RWPE1 (cell line): ENCODE results near the gene SRRM5.
A peak's percentile ranks its signal among the peaks of the same experiment; 100 is the strongest.
"Not testable (repeated sequence)": the region's sequence is repeated elsewhere in the genome, so short reads cannot be mapped to it uniquely, and the experiment has no call there.

Experiments used
- CTCF ChIA-PET: fragments of 350-600 bp; sonication (Branson Sonifier 250); formaldehyde crosslinking; extraction: SDS; loops from one replicate; lab custom pipeline; 2021; lab: Yijun Ruan, JAX
- POLR2A ChIA-PET: fragments of 400-600 bp; formaldehyde crosslinking; extraction: SDS; loops from one replicate; lab custom pipeline; 2020; ENCODE audit warnings: antibody characterized with exemption; ENCODE audit not compliant: low non-redundant PET; lab: Yijun Ruan, JAX
- DNase-seq: peaks from one replicate; pipeline ENCODE4 v3.0.0; 2012; ENCODE audit warnings: low spot score
- H3K27ac ChIP-seq: fragments of 450-650 bp; 2 replicates; pipeline ENCODE4 v1.5.1; 2017
- TF ChIP-seq, protein P1 (sequence below): fragments of 450-650 bp; conservative IDR thresholded peaks from 2 replicates; pipeline ENCODE4 v1.5.1; 2017; ENCODE audit warnings: low read depth, mild to moderate bottlenecking

Gene SRRM5

DNA sequence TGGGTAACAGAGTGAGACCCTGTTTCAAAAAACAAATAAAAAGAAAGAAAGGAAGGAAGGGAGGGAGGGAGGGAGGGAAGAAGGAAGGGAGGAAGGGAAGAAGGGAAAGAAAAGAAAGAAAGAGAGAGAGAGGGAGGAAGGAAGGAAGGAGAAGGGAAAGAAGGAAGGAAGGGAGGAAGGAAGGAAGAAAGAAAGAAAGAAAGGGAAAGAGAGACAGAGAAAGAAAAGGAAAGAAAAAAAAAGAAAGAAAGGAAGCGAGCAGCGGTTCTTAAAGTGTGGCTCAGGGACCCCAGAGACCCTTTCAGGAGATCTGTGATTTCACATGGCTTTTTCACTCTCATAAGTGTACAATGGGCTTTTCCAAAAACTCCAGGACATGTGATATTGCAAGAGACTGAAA is 37.6 kb downstream of the SRRM5 start:
- TF ChIP-seq, protein P1, sequence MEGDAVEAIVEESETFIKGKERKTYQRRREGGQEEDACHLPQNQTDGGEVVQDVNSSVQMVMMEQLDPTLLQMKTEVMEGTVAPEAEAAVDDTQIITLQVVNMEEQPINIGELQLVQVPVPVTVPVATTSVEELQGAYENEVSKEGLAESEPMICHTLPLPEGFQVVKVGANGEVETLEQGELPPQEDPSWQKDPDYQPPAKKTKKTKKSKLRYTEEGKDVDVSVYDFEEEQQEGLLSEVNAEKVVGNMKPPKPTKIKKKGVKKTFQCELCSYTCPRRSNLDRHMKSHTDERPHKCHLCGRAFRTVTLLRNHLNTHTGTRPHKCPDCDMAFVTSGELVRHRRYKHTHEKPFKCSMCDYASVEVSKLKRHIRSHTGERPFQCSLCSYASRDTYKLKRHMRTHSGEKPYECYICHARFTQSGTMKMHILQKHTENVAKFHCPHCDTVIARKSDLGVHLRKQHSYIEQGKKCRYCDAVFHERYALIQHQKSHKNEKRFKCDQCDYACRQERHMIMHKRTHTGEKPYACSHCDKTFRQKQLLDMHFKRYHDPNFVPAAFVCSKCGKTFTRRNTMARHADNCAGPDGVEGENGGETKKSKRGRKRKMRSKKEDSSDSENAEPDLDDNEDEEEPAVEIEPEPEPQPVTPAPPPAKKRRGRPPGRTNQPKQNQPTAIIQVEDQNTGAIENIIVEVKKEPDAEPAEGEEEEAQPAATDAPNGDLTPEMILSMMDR = no peak
- CTCF ChIA-PET = interaction anchor here (0.6 to 1.3 kb wide), 2 partner anchors 55 to 202 kb away, joined by 3 to 6 read pairs; no protein-coding TSS in a partner anchor
- POLR2A ChIA-PET = no interaction called here

DNA sequence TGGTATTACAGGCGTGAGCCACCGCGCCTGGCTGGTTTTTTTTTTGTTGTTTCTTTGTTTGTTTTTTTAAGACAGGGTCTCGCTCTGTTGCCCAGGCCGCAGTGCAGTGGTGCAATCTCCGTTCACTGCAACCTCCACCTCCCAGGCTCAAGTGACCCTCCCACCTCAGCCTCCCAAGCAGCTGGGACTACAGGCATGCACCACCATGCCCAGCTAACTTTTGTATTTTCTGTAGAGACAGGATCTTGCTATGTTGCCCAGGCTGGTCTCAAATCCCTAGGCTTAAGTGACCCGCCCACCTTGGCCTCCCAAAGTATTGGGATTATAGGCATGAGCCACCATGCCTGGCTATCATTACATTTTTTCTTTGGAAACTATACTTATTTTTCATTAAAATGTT is 38.4 kb downstream of the SRRM5 start:
- CTCF ChIA-PET = interaction anchor here (0.5 kb wide), 1 partner anchor 114 kb away, joined by 4 read pairs; no protein-coding TSS in a partner anchor

More for the DNA sequence above, 37.6 kb downstream of the SRRM5 start:
- no peak for DNase-seq
- no peak overlapping the region for H3K27ac ChIP-seq

DNA sequence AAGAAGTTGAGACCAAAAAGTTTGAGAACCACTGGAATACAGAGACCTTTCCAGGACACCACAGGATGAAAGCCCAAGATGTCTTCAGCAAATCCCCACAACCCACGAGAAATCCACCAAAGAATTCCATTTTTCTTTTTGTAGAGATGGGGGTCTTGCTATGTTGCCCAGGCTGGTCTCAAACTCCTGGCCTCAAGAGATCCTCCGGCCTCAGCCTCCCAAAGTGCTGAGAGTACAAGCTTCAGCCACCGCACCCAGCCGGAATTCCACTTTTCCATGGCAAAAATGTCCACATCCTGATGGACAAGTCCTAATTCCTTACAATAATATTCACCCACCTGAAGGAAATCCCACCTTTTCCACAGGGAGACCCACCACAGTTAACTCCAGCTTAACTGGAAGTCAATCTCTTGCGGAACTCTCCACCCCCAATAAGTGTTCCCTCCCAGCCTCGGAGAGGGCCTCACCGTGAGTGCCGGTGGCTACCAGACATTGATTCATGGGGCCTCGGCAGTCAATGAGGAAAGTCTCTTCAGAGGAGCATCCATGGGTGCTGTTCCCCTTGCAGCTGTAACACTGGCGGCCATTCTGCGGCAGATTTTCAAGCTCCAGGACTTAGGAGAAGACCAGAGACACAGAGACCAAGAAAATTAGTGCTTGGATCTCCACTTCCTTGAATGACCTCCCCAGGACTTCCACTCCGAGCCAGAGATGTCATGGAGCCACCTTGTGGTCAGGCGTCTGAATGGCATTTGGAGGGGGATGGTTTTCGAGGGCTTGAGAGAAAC is 40.1 kb downstream of the SRRM5 start:
- ChIA-PET CTCF (interaction anchor here (0.6 to 1.0 kb wide), 3 partner anchors 10 to 58 kb away, joined by 3 read pairs; no protein-coding TSS in a partner anchor), POLR2A (no interaction called here)
- TF ChIP-seq, protein P1 = peak; percentile 82
- peak overlapping the region; percentile 48 for H3K27ac ChIP-seq
- peak; percentile 63 for DNase-seq

More for the DNA sequence above, 38.4 kb downstream of the SRRM5 start:
- DNase-seq, POLR2A ChIA-PET, H3K27ac ChIP-seq: not testable (repeated sequence)

DNA sequence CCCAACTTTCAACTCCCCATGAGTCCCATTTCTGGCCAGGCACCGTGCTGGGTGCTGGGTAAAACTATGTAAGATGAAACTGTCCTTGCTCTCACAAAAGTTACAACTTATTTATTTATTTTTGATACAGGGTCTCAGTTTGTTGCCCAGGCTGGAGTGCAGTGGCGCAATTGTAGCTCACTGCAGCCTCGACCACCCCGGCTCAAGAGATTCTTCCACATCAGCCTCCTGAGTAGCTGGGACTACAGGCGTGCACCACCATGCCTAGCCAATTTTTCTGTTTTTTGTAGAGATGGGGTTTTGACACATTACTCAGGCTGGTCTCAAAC is 40.6 kb downstream of the SRRM5 start:
- ChIA-PET POLR2A (interaction anchor here (0.6 kb wide), 1 partner anchor 721 kb away, joined by 3 read pairs; no protein-coding TSS in a partner anchor), CTCF (interaction anchor here (1.0 kb wide), 1 partner anchor 13 kb away, joined by 3 read pairs; no protein-coding TSS in a partner anchor)

DNA sequence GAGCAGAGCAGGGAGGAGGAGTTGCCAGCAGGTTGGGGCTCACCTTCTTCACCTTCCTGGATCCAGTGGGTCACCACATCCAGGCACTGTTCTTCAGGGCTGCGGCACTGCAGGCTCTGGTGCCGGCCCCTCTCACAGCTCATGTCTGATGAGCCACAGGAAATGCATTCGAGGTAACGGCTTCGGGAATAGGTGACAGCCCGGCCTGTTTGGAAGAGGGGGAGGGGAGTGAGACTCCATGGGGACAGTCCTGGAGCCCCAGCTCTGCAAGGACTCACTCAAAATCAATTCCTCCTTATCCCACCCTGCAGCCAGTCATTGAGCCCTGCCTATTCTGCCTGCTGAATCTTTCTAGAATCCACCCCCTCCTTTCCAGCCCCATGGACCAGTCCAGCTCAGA is 44.5 kb downstream of the SRRM5 start:
- TF ChIP-seq, protein P1 = no peak
- no peak overlapping the region for H3K27ac ChIP-seq
- CTCF ChIA-PET = no interaction called here
- POLR2A ChIA-PET = no interaction called here
- DNase-seq = no peak

More for the DNA sequence above, 40.6 kb downstream of the SRRM5 start:
- DNase-seq = no peak
- H3K27ac ChIP-seq = peak overlapping the region; percentile 48
- TF ChIP-seq, protein P1 = peak; percentile 25; the same call in 1 of the 2 replicates

DNA sequence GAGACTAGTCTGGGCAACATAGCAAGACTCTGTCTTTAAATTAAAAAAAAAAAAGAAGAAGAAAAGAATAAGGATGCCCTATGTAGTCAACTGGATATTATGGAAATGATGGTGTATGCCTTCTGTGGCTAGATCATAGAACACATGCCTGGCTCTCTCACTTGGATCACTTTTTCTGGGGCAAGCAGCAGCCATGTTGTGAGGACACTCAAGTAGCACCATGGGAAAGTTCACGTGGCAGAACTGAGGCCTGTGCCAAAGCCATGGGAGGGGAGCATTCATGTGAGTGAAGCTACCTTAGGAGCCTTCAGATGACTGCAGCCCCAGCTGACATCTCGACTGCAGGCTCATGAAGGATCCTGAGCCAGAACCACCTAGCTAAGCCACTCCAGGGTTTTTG is 46.1 kb downstream of the SRRM5 start:
- CTCF ChIA-PET = no interaction called here
- DNase-seq = no peak
- POLR2A ChIA-PET = no interaction called here
- TF ChIP-seq, protein P1 = no peak
- no peak overlapping the region for H3K27ac ChIP-seq

DNA sequence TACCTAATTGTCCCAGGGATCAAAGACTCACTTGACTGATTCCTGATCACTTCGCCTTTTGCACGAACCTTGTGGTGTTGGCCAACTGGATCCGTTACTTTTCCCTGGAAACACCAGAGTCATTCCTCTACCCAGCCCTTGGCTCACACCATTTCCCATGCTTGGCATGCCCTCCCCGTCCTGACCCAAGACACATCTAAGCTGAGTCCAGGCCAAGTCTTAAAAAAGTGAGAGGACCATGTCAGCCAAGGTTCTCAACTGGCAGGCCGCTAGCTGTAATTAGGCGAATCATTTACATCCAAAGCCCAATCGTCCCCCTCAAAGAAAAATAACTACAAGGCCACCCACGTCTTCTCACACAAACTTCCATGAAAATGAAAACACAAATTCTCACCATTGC is 46.6 kb downstream of the SRRM5 start:
- CTCF ChIA-PET = interaction anchor here (0.8 kb wide), 1 partner anchor 61 kb away, joined by 3 read pairs; no protein-coding TSS in a partner anchor

More for the DNA sequence above, 46.6 kb downstream of the SRRM5 start:
- TF ChIP-seq, protein P1 = no peak
- DNase-seq = no peak
- POLR2A ChIA-PET = no interaction called here
- no peak overlapping the region for H3K27ac ChIP-seq
